GM13977 (cell line): Measurements from ENCODE around the gene CTTN.

Experiments used
- DNase-seq: peaks from one replicate; pipeline ENCODE4 v3.0.0; 2012; ENCODE audit warnings: low spot score
- CTCF ChIP-seq: IDR thresholded peaks from 2 replicates; pipeline ENCODE4 v1.5.1; 2012; ENCODE audit warnings: mild to moderate bottlenecking, control low read depth; ENCODE audit not compliant: insufficient read depth; ENCODE audit errors: extremely low read depth, missing control alignments
- in situ Hi-C: fragments of 300-500 bp; cut with MboI; formaldehyde crosslinking; loops from one replicate; pipeline ENCODE4 v1.12.0; 2022; ENCODE audit warnings: low sequenced_read_pairs, low pct_unique_long_range_greater_than_20kb, mixed read lengths, inconsistent platforms; ENCODE audit not compliant: unreplicated experiment

The CTTN gene

GRCh38 chr11:70398834-70399680, 728 bp downstream of the CTTN start:
- no peak for TF ChIP-seq CTCF
- in situ Hi-C loops = no loop called here
- peak; percentile 82 for DNase-seq

DNA sequence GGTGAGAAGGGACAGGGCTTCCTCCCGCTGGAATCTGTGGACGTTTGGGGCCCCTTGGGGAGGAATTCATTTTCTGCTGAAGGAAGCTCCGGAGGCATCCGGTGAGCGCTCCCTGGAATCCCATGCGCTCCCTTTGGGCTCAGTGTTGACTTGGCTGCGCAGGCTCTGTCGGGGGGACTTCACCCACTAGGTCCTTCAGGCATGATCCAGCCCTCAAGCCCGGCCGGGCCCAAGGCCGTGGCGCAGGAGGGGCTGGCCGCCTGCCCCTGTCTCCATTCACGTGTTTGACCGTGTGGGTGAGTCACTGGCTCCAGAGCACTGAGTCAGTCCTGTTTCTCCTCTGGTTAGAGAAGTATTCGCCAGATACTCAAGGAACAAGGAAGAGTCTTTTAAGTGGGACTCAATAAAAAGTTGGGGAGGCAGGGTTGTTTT, 1.4 kb downstream of the CTTN start:
- TF ChIP-seq CTCF = no peak
- DNase-seq = no peak
- in situ Hi-C loops = no loop called here

DNA sequence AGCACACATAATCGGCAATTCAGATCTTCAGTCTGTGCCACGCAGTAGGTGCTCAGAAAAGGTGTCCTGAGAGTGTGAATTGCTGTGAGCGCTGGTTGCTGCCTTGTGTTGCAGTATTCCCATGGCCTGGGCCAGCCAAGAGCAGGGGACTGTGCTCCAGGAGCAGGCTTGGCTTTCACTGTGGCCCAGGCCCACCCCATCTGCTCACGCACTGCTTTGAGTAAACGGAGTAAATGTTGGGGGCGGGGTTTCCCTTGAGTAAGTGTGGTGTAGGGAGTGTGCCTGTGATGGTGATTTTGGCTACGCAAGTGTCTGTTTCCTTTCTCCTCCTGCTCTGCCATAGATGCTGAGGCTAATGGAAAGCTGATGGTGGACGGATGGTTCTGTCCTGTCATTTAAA, 2.3 kb downstream of the CTTN start:
- no peak for TF ChIP-seq CTCF
- DNase-seq = no peak
- in situ Hi-C loops = no loop called here

- no peak for DNase-seq
- in situ Hi-C loops = no loop called here
- no peak for TF ChIP-seq CTCF
Observed at GRCh38 chr11:70402016-70402415, 3.7 kb downstream of the CTTN start.

- DNase-seq = no peak
- TF ChIP-seq CTCF = no peak
- in situ Hi-C loops = no loop called here
Observed at GRCh38 chr11:70402685-70403084, 4.4 kb downstream of the CTTN start.

- in situ Hi-C loops = no loop called here
- no peak for DNase-seq
- TF ChIP-seq CTCF = no peak
Observed at GRCh38 chr11:70404244-70404643, 5.9 kb downstream of the CTTN start.
